G401.6 (cell line): ENCODE data around the gene HIPK2.

Source experiments
- FAIRE-seq: peaks from 2 replicates; lab custom pipeline; 2012; peaks lifted over from hg19 to GRCh38; lab: Jason Lieb, UNC

HIPK2 gene

DNA sequence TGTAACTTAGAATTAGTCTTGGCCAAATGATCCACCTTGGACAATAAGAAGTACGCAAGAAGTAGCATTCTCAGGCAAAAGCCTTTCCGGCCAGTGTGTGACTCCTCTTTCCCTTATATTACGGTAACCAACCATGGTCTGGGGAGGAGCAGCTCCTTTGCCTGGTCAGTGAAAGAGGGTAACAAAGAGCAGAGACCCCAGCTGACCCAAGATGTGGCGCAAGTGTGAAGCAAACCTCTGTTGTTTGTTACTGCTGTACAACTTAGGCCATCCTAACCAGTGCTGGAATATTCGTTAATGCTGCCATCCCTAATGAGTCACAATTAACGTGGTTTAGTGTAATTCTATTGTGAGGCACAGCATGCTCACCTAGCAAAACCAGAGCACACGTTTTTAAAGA is 44.0 kb downstream of the HIPK2 start:
- no peak for FAIRE-seq

DNA sequence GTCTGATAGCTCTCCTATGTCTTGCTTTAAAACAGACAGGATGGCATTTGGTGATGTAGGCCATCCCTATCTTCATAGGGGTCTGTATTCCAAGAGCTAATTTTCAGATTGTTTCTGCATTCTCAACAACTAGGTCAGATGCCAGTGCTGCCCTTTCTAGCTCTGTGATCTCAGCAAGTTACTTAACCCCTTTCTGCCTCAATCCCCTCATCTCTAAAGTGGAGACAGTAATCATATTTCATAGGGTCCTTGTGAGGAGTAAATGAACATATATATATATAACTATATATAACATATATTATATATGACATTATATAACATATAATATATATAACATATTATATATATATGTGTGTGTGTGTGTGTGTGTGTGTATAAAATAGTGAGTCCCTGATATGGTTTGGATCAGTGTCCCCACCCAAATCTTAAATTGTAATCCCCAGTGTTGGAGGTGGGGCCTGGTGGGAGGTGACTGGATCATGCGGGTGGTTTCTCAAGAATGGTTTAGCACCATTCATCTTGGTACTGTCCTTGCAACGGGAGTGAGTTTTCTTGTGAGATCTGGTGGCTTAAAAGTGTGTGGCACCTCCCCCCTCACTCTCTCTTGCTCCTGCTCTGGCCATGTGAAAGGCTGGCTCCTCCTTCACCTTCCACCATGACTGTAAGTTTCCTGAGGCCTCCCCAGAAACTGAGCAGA is 45.2 kb downstream of the HIPK2 start:
- FAIRE-seq = no peak

DNA sequence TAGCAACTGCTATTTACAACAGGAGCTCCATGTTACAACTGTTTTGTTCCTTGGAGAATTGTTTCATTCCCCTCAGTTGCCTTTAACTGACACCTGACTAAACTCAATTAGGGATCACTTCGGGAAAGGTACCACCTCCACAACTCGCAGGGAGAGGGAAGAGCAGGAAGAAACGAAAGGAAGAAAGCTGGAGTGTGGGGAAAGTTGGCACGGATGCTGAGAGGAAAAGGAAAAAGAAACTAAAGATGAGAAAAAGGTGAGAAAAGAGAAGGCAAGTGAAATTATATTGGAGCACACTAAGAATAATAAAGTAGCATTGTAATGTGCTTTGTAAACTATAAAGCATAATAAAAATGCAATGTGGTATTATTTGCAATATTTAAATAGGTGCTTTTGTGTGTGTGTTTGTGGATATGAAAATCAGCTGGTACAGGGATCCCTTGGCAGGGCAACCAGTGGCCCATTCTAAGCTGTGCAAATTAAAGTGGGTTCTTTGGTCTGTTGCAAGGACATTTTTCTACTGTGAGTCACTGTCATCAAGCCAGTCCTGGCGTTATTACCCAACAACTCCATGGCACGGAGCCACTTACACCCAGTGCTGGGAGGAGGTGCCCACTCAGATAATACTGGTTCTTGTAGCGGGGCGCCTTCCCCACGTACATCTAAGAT is 45.9 kb downstream of the HIPK2 start:
- no peak for FAIRE-seq

DNA sequence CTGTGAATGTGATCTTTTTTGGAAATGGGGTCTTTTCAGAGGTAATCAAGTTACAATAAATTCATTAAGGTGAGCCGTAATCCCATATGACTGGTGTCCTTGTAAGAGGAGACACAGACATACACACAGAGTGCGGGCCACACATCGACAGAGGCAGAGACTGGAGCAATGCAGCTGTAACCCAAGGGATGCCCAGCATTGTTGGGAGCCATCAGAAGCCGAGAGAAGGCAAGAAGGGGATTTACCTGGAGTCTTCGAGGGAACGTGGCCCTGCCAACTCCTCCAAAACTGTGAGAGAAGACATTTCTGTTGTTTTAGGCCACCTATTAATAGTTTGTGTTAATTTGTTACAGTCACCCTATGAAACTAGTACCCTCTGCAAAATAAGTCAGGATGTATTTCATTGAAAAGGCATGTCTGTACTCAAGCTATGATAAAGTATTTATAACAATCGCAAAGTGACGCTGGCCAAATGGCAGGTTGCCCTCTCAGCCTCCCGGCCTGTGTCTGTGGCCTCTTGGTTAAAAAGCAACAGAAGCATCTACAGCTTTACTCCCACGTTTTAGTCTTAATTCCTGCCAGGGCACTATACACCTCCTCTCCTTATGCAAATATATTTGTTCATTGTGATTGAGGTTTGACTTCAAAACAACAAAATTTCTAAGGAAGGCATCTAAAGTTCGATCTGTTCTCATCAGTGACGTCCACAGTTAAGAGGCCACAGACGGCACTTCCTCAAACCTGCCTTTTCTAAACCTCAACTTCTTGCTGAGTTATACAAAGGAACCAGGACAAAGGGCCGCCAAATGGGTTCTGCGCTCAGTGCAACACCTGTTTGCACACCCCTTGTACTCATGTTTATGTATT is 46.8 kb downstream of the HIPK2 start:
- no peak for FAIRE-seq

DNA sequence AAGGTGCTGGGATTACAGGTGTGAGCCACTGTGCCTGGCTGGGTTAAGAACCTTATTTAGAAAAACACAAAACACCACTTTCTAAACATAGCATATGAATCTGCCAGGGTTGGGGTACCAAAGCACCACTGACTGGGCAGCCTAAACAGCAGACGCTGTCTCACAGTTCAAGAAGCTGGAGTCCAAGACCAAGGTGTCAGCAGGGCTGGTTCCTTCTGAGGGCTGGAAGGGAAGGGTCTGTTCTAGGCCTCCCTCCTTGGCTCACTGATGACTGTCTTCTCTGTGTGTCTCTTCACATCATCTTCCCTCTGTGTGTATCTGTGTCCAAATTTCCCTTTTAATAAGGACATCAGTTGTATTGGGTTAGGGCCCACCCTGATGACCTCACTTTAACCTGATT is 49.6 kb downstream of the HIPK2 start:
- FAIRE-seq = no peak

DNA sequence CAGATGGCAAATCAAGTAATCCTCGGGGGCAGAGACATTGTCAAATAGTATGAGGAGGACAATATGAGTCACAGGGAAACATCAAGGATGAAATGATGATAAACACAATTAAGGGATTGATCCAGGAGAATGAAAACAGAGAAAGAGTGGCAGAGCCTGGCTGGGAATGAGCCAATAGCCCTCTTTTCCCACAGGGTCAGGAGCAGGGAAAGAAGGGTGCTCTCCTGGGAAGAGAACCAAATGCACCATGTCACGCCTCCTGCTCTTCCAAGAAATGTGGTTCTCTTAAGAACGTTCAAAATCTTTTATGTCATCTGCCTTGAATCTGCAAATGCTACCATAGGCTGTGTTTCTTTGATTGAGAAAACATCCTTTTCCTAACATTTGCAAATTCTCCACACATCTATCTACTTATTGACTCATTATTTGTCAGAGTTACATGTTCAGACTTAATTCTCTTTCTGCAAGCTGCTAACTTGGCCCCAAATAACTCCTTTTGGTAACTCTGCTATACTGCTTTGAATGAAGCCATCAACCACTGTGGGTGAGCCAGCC is 50.6 kb downstream of the HIPK2 start:
- FAIRE-seq = no peak

DNA sequence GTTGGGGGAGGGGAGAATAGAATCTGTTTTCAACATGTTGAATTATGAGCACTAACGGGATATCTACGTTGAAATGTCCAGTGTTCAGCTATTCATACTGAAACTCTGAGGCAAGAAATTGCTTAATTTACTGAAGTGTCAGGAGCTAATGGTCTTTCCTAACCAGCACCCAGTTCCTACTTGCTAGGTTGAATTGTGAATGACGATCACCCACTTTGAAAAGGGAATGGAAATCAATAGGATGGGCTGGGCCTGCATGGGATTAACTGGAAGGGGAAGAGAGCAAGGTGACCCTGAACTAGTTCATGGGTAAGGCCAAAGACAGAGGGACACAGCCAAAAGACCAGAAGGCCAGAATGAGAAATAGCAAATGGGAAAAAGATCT is 51.3 kb downstream of the HIPK2 start:
- no peak for FAIRE-seq

DNA sequence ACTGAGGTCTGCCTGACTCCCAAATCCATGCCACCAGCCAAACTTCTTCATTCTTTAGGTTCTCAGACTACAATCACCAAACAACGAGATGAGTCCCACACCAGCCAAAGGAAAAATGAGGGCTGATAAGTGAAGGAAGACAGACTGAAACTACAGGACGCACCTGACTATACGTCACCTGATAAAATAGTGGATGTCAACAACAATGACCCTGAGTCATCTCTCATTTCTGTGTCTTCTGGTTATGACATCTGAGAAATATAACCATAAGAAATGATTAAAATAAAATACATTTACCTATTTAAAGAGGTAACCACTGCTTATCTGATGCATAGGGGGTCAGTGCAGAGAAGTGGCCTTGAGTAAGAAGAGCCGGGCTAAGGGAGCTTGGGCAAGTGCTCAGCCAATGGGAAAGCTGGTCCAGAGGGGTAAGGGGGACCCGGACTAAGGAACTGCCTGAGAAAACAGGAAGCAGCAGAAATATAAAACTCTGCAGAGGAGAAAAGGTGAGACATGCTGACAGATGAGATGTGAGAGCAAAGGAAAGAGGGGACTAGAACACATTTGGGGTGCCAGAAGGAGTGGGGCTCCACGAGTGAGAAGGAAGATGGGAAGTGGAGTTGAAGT is 51.8 kb downstream of the HIPK2 start:
- no peak for FAIRE-seq

DNA sequence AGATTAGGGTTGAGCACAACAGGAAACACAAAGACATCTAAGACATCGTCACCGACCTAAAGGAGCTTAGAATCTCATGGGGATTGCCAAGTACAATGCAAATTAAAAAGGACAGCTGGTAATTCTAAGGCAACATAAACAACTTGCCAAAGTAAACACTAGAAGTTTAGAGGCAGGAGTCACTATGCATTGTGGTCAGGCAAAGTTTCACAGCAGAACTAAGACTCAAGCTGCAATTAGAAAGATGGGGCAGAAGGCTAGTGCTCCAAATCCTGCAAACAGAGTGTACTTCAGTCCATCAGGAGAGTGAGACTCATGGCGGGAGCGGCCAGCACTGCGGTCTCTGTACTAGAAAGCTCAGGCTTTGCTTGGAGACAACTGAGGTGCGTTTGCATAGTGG is 52.7 kb downstream of the HIPK2 start:
- FAIRE-seq = no peak

DNA sequence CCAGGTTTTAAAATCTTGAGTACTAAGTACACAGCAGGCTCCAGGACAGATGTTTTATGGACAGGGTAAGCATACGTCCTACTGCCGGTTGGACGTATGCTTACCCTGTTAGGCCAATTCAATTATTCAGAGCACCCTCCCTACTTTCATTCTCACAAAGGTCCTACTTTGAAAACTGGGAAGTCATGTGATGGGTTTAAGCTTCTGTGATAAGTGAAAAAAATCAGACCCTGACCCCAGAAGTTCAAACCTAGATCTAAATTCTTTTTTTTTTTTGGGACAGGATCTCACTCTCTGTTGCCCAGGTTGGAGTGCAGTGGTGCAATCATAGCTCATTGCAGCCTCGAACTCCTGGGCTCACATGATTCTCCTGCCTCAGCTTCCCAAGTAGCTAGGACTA is 55.2 kb downstream of the HIPK2 start:
- no peak for FAIRE-seq

DNA sequence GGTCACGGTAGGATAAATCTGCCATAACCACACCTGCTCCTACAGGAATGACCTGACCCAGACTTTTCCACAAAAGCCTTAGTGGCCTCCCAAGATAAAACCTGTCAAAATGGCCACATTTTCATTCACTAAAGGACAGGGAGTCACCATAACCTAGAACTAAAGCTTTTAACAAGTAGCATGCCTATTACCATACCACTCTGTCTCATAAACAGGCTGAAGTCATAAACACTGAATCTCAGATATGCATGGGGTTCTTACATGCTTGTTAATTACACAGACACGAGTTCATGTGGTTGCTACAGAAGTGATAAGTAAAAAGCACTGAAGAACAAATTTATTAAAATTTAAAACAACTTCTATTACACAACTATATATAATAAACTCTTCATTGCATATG is 56.0 kb downstream of the HIPK2 start:
- FAIRE-seq = no peak

DNA sequence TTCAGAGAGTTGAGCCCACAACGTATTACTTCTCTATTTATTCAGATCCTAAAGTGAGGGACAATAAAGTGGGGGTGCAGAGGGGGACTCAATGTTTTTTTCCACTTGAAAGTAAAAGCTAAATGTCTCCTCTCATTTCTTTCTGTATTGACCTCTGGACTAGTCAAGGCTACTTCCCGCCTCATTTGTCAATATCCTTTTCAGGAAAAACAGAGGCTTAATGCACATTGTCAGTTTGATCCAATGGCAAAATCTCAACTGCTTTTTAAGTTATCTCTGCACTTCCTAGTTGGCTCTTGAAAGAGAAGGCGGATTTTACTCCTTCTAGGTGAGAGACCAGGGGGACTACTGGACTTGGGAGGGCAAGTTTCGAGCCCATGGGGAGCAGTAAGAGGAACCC is 56.4 kb downstream of the HIPK2 start:
- no peak for FAIRE-seq

DNA sequence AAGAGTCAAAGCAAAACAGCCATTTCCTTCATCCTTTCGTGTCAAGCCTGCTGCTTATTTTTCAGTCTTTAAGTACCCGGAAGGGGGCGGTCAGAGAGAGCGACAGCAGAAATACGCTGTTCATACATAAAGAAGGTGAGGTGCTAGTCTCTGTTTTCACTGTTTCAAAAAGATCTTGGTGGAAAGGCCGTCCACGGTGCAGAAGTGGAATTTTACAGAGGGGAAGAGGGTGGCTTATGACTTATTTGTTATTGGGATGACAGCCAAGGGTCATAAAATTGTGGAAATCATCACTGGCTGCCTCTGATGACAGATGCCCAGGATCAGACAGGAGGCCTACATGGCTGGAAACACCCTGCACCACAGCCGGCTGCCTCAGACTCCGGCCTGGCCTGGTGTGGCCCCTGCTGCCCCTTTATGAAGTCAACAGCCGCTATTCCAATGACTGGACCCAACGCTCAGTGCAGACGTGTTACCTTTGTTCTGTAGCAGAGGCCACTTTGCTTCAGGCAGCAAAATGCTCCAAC is 57.0 kb downstream of the HIPK2 start:
- FAIRE-seq = no peak

DNA sequence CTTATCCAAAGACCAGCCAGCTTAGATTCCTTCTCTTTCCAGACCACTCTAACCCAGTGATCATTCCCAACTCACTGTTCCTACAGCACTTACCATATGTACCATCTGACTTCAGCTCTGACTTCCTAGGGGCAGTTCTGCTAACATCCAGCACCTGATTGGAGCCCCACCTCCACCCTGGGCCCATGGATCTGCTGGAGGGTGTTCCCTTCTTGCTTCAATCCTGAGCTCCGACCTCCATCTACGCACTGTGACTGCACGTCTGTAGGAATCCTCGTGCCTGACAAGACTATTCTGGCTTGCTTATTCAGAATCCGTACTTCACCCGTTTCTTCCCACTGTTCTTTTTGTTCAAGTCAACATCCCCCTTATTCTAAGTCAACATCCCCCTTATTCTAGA is 57.6 kb downstream of the HIPK2 start:
- no peak for FAIRE-seq

DNA sequence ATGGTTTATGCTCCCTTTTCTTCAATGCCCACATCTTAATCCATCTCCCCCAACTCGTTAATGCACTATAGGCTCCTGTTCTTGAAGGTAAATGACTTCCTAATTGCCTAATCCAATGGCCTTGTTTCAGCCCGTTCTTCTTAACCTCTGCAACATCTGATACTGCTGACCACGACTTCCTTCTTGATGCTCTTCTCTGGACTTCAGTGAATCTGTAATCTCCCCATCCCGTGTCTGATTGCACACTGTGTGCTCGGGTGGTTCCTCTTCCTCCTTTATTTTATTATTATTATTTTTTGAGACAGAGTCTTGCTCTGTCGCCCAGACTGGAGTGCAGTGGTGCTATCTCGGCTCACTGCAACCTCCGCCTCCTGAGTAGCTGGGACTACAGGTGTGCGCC is 58.9 kb downstream of the HIPK2 start:
- FAIRE-seq = no peak

DNA sequence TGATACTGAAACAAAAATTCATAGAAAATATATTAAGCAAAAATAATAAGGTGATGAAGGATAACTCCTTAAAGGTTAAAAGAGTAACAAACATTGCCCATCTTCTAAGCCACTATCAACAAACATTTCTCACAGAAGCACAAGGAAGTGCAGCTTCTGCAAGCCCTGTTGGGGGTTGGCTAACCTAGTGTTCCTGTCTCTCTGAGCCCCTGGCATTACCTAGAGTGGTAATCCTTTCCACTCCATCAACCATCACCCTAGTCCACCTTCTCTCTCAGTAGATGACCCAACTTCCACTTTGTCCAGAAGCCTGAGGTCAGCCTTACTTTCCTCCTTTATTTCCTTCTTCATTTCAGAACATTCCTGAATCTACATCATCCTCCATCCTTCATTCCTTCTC is 59.7 kb downstream of the HIPK2 start:
- no peak for FAIRE-seq

DNA sequence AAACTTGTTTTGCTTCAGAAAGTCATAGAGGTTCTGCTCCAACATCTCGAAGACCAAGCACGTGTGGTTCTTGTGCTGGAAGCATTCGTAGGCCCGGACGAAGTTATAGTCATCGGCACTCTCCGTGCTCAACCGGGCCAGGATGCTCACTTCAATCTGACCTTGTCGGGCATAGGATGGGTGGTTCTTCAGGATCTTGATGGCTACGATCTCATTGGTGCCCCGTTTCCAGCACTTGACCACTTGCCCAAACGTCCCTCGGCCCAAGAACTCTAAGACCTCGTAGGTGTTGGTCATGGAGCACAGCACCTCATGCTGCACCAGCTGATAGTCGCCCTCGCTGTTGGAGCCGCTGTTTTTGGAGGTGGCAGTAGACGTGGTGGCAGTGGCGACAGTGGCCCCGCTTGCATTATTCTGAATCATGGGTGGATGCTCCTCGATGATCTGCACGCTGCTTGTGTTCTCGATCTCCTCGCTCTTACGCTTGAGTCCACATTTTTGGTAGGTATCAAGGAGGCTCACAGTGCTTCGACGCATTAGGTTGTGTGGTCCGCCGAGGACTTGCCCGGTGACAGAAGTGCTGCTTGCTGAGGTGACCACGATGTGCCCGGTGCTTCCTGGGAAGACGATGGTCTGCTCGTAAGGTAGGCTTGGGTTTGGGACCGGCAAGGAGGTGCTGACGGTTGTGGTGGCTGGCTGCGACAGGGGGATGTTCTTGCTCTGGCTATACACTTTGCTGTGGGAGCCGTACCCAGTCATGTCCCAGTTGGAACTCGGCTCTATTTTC is 61.4 kb downstream of the HIPK2 start:
- no peak for FAIRE-seq

DNA sequence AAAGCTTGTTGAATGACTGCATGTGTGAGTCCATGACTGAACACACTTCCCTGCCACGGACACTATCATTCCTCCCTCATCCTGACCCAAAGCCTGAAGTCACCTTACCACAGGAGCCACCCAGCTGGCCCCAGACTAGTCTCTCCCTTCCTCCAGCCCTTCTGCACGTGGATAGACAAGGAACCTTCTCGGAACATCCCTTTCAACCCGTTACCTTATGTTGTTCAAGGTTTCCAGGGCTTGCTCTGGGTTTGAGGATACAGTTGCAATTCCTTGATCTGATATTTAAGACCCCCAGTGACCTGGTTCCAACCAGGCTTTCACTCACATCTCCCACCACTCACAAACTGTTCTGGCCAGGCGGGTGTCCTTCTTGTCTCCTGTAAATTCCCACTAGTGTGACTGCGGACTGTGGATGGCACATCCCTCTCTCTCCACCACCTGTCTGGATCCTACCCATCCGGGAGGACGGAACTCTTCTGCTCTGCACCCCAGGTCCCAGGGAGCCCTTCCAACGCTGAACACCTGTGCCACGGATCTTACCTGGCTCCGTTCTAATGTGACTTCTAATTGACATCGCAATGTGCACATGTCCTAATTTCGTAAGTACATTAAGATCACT is 62.5 kb downstream of the HIPK2 start:
- FAIRE-seq = no peak

DNA sequence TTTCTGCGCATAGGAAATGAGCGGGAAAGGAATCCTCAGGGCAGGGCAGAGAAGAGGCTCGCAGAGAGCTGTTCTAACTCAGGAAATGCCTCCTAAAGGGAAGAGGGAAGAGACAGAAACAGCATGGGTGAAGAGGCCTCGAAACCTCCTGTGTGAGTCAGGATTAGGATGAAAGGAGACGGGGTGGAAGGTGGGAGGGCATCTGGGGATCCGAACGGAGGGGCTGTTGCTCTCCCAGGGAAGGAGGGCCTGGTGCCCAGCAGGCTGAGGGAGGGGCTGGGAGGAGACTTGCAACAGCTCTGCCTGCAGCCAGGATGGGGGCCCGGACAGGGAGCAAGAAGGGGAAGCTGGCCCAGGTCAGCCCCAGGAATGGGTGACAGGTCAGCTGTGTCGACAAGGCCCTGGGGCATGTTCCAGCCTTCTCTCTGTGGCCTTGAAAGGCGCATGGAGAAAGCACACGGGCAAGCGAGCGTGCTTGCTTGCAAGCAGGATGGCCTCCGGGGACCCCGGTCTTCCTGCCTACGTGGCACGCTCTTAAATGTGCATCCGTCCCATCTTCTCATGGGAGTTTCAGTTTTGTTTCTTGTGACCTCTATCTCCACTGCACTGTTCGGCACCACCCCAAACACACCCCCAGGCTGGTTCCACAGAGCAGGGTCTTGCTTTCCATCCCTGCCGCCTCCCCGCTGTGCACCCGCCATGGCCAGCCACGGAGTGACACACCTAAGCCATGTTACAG is 63.5 kb downstream of the HIPK2 start:
- no peak for FAIRE-seq

DNA sequence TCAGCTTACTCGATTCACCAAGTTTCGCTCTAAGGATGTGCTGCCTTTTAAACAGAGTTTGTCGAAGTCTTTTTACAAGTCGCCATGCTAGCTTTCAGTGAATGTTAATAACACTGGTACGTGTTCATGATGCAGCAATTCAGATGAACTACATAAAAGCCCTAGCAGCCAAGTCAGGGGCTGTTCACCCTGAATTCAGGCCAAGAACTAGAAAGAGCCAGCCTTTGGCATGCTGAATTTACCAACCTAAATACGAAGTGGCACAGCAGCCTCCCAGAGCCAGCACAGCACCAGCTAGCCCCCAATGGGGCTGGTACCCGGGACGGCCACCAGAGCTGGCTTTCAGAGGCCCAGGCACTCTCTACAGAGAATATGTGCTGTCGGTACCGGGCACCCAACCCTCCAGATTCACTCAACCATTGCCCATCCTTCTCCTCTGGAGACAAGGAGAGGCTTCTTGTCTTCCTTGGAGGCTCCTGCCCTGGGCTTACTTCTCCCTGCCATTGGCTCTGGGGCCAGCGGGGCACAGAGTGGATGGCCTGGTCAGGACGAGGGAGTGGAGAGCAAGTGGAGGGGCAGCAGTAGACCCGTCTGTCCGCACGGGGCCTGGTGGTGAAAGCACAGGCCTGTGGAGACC is 64.2 kb downstream of the HIPK2 start:
- no peak for FAIRE-seq
